CMK (cell line): Measurements from ENCODE around the gene OR10D3.

Experiments
- DNase-seq: peaks from one replicate; pipeline ENCODE4 v3.0.0-alpha.2; 2010; ENCODE audit warnings: low read depth

The OR10D3 gene

DNA sequence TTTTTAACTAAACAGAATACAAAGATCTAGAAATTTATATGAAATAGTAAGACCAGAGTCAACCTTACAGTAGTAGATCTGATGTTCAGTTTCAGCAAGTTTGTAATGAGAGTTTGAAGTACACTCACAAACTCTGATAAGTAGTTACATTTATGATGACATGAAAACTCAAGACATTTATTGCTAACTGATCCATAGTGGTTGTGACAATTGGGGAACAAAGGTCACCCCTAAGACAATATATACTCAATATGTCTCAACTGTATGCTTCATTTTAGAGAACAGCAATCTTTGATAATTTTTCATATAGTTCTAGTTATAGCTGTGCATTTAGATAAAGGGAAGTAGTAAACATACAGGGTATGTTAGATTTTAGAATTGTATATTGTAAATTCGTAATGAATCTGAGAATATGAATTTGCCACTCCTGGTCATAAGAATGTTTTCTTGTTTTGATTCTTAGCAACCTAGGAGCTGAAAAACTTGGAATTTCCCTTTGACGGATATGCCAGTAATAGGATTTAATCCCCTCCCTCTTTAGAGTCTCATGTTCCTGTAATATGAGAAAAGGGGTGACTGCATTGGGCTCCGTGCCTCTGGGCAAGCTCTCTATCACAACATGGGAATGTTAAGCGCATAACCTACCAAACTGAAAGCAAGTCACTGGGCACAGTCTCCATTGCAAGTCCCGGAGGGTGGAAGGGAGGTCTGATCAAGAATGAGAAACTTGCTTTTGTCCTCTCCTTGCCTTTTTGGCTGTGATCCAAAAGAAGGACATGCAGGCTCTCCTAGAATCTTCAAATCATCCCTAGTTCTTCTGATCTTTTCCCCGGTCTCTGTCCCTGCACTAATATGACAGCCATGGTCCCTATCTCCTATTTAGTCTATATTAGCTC, 11.4 kb downstream of the OR10D3 start:
- no peak for DNase-seq

DNA sequence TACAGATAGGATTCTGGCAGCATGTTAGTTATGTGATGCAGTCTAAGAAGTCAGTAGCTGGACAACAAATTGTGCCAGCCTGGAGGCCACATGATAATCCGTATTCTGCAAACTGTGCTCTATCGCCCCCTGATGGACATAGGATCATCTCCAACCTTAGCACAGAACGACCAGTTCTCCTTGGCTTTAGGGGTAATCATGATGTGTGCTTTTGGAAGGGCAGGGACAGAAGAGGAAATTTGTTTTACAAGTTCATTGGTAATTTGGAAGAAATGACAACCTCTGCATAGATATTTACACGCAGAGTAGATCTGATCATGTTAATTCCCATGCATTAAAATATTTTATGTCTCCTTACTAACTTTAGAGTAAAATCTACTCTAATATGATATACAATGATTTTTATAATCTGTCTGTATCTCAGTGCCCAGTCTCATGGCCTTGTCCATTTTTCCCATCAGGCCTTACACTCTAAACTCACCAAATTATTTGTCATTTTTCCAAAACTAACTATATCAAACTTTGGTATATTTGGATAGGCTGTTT, 12.1 kb downstream of the OR10D3 start:
- peak; percentile 43 for DNase-seq

GRCh38 chr11:124197999-124198398, 14.9 kb downstream of the OR10D3 start:
- no peak for DNase-seq

DNA sequence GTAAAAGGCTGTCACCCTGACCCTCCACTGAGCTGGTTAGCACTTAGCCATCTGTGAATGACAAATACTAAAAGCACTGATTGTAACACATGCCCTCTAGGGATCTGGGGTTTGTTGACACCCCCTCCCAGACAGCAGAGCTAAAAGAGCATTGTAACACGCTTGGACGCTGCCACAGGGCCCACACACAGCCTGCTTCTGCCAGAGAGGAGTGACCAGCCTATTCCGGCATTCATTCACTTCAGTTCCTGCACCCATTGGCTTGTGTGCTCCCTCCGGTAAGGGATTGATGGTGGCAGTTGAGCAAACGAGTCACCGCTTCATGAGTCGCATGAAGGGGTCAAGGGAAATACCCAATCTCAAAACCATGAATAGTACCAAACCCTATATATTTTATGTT, 15.8 kb downstream of the OR10D3 start:
- DNase-seq, result no peak

GRCh38 chr11:124199702-124200101, 16.6 kb downstream of the OR10D3 start:
- no peak for DNase-seq

GRCh38 chr11:124200671-124201070, 17.5 kb downstream of the OR10D3 start:
- no peak for DNase-seq

GRCh38 chr11:124202951-124203350, 19.8 kb downstream of the OR10D3 start:
- peak; percentile 12 for DNase-seq

- no peak for DNase-seq
These were observed 20.9 kb downstream of the OR10D3 start for GRCh38 chr11:124204008-124204407.

DNA sequence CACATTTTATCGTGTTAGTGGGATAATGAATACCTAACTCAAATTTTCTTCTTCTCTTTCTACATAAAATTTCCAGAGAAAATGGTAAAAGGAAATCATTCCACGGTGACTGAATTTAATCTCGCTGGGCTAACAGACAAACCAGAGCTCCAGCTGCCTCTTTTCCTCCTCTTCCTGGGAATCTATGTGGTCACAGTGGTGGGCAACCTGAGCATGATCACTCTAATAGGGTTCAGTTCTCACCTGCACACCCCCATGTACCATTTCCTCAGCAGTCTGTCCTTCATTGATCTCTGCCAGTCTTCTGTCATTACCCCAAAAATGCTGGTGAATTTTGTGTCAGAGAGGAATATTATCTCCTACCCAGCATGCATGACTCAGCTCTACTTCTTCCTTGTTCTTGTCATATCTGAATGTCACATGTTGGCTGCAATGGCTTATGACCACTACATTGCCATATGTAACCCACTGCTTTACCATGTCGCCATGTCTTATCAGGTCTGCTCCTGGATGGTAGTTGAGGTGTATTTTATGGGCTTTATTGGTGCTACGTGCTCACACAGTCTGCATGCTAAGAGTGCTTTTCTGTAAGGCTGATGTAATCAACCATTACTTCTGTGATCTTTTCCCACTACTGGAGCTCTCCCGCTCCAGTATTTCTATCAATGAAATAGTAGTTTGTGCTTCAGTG, 24.1 kb downstream of the OR10D3 start:
- peak; percentile 11 for DNase-seq

DNA sequence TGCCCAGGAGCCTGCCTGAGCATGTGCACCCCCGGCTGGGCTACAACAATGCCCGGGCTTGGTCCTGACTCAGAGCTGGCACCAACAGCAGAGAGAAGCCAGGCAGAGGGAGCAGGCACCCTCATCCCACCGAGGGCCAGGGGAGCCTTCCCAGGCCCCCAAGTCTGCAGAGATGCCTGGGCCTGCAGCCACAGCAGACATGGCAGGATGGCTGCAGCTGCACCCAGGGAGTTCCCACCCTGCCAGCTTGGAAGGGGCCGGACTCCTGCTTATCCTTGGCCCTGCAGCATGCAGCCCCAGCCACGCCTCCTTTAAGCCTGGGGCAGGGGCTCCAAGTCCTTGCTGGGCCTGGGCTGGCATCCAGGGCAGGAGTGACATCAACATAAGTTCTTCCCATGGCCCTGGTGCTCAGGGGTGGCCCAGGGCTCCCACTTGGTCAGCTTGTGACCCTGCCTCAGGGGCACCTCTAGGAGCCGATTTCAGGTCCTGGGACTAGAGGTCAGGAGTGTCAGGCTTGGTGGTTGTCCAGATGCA, 26.7 kb downstream of the OR10D3 start:
- no peak for DNase-seq

GRCh38 chr11:124210421-124210820, 27.3 kb downstream of the OR10D3 start:
- no peak for DNase-seq

DNA sequence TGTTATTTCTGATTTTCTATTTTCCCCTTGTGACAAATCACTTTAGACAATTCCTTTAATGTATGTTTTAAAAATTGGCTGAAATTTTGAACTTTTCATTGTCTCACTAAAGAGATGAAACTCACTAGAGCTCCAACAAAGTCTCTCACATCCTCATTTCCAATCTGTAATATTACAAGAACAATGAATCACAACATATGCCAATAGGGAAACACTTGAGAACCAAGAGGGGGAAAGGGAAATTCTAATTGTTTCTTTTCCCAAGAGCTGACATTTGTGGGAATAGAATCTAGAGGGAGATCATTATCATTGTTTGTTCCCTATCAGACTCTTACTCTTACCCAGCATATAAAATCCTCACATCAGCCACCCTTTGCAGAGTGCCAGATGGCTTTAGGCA, 28.2 kb downstream of the OR10D3 start:
- DNase-seq, result no peak

GRCh38 chr11:124214027-124214426, 30.9 kb downstream of the OR10D3 start:
- DNase-seq, result no peak

GRCh38 chr11:124219126-124219525, 36.0 kb downstream of the OR10D3 start:
- no peak for DNase-seq

DNA sequence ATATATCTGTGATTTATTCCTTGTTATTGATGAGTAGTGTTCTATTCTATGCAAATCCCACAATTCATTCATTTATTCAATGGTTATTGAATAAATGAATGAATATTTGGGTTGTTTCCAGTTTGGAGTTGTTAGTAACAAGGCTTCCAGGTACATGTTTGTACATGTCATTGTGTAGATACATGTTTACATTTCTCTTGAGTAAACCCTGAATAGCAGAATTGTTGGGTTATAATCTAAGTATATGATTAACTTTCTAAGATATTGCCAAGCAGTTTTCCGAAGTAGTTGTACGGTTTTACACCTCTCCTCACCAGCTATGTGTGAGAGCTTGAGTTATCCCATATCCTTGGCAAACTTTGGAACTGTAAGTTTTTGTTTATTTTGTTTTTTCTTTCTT, 39.3 kb downstream of the OR10D3 start:
- no peak for DNase-seq

- peak; percentile 50 for DNase-seq
These were observed 41.7 kb downstream of the OR10D3 start for GRCh38 chr11:124224618-124225423.

DNA sequence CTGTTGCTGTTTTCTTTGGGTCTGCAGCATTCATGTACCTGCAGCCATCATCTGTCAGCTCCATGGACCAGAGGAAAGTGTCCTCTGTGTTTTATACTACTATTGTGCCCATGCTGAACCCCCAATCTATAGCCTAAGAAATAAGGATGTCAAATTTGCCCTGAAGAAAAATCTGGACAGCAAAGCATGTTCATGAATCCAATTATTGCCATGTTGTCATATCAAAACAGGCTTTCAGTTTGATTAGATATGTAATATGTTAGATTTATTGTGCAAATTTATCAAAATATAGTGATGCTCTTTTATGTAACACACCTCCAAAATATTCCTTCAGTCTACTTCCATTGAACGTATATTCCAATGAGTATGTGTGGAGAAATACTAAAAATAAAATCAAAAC, 42.3 kb downstream of the OR10D3 start:
- DNase-seq, result no peak

- no peak for DNase-seq
These were observed 50.2 kb downstream of the OR10D3 start for GRCh38 chr11:124233376-124233775.
